Gastrocnemius medialis (tissue), 4 donors: ENCODE measurements around the gene CARMIL1. TPM values are rescaled to one million over a fixed set of nuclear protein-coding genes. Genes with fewer than 3 reads are reported as not detected.
"Not testable (repeated sequence)": the region's sequence is repeated elsewhere in the genome, so short reads cannot be mapped to it uniquely, and the experiment has no call there.

Experiments
- ATAC-seq, 2 donors: fragments of 150-250 bp; one replicate each; pipeline ENCODE4 v1.9.1; 2016
- DNase-seq, 2 donors: peaks; one replicate each; pipeline ENCODE4 v3.0.0-alpha.2; 2019
- H3K27ac ChIP-seq, 4 donors: fragments of 200-600 bp; sonication (generic); 1 replicate in 1 of 4; 2 replicates in 3 of 4; pipeline ENCODE4 v1.5.1; 2016 to 2018; ENCODE audit warnings: mild to moderate bottlenecking in 2 of 4, moderate library complexity in 1 of 4
- H3K27me3 ChIP-seq, 3 donors: fragments of 200-600 bp; sonication (generic) in 2 of 3; 1 replicate in 1 of 3; 2 replicates in 2 of 3; pipeline versions ENCODE4 v1.5.1 to v1.6.0; 2016 to 2019; ENCODE audit warnings: mild to moderate bottlenecking in 1 of 3, moderate library complexity in 1 of 3
- H3K36me3 ChIP-seq, 2 donors: fragments of 200-600 bp; sonication (generic) in 1 of 2; one replicate each; pipeline ENCODE4 v1.5.1; 2017 to 2018
- H3K4me1 ChIP-seq, 2 donors: fragments of 200-600 bp; sonication (generic) in 1 of 2; one replicate each; pipeline ENCODE4 v1.5.1; 2016 to 2017; ENCODE audit warnings: mild to moderate bottlenecking in 2 of 2
- H3K4me3 ChIP-seq, 4 donors: fragments of 200-600 bp; sonication (generic) in 3 of 4; 1 replicate in 1 of 4; 2 replicates in 3 of 4; pipeline ENCODE4 v1.5.1; 2016 to 2019; ENCODE audit warnings: mild to moderate bottlenecking in 2 of 4
- H3K9me3 ChIP-seq, 3 donors: fragments of 200-600 bp; sonication (generic) in 2 of 3; 1 replicate in 1 of 3; 2 replicates in 2 of 3; pipeline ENCODE4 v1.5.1; 2016 to 2019
- POLR2A ChIP-seq, 2 donors: fragments of 450-650 bp; IDR thresholded peaks; one replicate each; pipeline ENCODE4 v1.6.1; 2017; ENCODE audit warnings: antibody characterized with exemption in 2 of 2, mild to moderate bottlenecking in 2 of 2, moderate library complexity in 2 of 2
- in situ Hi-C, 4 donors: fragments of 200-750 bp; cut with MboI; loops; one replicate each; pipeline versions ENCODE4 v1.15.0 to v1.8.0; 2017; ENCODE audit warnings: low sequenced_read_pairs in 4 of 4
- intact Hi-C: fragments of 100-400 bp; cut with DNase I; formaldehyde crosslinking; loops from one replicate; pipeline ENCODE4 v1.15.1; 2023; ENCODE audit warnings: low total_unique reads
- total RNA-seq, 4 donors: library from RNA; depleted of rRNA; stranded (reverse); fragments of >200 nt; gene quantifications; one replicate each; pipeline versions ENCODE4 v1.1.0 to v1.2.3, GENCODE V29; 2016
- TF ChIP-seq, protein P1 (sequence below), 5 experiments: fragments of 450-650 bp in 3 of 5; fragments of 200-600 bp in 2 of 5; sonication (generic) in 2 of 5; IDR thresholded peaks in 4 of 5; conservative IDR thresholded peaks in 1 of 5; 1 replicate in 4 of 5; 2 replicates in 1 of 5; pipeline ENCODE4 v1.5.1; 2016 to 2019; ENCODE audit warnings: antibody characterized with exemption in 5 of 5, mild to moderate bottlenecking in 3 of 5, moderate library complexity in 3 of 5

The CARMIL1 gene
- total RNA-seq, 4 donors from 2014 or later = 0.87 to 2.1 (median 1.7) TPM

DNA sequence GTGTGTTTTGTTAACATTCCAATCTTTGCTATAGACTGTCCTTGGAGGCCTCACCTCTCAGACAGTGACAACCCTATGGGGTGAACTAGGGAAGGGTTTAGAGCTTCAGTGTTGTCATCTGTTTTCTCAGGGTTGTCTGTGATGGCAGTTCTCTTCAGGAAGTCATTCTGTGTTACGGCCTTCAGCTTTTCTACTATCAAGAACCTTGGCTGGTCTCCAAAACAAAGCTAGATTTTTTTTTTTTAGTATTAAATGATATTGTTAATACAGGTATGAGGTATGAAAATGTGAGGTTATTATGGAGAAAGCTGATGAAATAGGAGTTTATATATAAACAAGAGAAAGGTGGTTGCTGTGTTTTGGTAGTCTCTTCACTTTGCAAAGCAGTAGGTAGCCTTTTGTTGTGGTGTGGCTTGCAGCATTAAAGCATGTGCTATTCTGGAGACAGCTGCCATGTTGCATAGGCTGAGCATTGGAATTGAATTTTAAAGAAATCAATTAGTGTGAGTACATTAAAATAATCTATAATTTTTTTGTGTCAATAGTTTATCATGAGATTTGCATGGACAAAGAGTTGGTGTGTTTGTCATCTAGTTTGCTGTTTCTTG, 162.6 kb downstream of the CARMIL1 start:
- intact Hi-C loops (no loop called here), in situ Hi-C loops (no loop called here)
- peaks cover 0 to 3% (median 0%) of the 10 kb centered on the region in 3 donors for H3K9me3 ChIP-seq
- TF ChIP-seq, protein P1, sequence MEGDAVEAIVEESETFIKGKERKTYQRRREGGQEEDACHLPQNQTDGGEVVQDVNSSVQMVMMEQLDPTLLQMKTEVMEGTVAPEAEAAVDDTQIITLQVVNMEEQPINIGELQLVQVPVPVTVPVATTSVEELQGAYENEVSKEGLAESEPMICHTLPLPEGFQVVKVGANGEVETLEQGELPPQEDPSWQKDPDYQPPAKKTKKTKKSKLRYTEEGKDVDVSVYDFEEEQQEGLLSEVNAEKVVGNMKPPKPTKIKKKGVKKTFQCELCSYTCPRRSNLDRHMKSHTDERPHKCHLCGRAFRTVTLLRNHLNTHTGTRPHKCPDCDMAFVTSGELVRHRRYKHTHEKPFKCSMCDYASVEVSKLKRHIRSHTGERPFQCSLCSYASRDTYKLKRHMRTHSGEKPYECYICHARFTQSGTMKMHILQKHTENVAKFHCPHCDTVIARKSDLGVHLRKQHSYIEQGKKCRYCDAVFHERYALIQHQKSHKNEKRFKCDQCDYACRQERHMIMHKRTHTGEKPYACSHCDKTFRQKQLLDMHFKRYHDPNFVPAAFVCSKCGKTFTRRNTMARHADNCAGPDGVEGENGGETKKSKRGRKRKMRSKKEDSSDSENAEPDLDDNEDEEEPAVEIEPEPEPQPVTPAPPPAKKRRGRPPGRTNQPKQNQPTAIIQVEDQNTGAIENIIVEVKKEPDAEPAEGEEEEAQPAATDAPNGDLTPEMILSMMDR (IDR thresholded peaks at IDR 0.05 in 4 of 5, conservative IDR thresholded peaks at IDR 0.05 in 1 of 5) = no peak
- TF ChIP-seq POLR2A (IDR thresholded peaks at IDR 0.05) = no peak
- no peaks in the 10 kb centered on the region for H3K4me1 ChIP-seq
- no peaks in the 10 kb centered on the region for H3K36me3 ChIP-seq
- H3K4me3 ChIP-seq = no peak overlapping the region
- H3K27me3 ChIP-seq = no peaks in the 10 kb centered on the region
- ATAC-seq = no peak
- DNase-seq = no peak
- H3K27ac ChIP-seq = no peak overlapping the region

DNA sequence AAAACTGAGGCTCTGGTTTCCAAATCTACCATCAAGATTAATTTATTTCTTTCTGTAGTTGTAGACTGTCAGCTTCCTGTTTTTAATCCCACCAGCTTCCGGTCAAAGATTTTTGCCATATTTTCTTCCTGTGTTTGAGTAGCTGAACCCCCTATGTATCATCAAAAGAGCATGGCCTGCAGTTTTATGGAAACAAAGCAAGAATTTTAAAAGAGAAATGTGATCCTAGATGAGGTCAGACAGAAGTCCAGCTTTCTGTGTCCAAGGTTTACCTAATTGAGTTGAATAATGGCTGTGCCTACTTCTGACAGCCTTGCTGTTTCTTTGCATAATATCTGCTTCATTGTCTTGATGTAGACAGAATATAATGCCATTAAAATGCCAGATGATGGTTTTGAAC, 163.7 kb downstream of the CARMIL1 start:
- H3K4me1 ChIP-seq = no peaks in the 10 kb centered on the region
- TF ChIP-seq, protein P1 (IDR thresholded peaks at IDR 0.05 in 4 of 5, conservative IDR thresholded peaks at IDR 0.05 in 1 of 5) = no peak
- no peak for TF ChIP-seq POLR2A (IDR thresholded peaks at IDR 0.05)

DNA sequence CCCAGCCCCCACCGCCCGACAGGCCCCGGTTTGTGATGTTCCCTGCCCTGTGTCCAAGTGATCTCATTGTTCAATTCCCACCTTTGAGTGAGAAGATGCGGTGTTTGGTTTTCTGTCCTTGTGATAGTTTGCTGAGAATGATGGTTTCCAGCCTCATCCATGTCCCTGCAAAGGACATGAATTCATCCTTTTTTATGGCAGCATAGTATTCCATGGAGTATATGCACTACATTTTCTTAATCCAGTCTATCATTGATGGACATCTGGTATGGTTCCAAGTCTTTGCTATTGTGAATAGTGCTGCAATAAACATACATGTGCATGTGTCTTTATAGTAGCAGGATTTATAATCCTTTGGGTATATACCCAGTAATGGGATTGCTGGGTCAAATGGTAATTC, 165.3 kb downstream of the CARMIL1 start:
- H3K4me1 ChIP-seq, H3K9me3 ChIP-seq, intact Hi-C loops, H3K27ac ChIP-seq, ATAC-seq, H3K4me3 ChIP-seq, H3K27me3 ChIP-seq, in situ Hi-C loops, H3K36me3 ChIP-seq, DNase-seq: not testable (repeated sequence)

More for the DNA sequence above, 163.7 kb downstream of the CARMIL1 start:
- Histone ChIP-seq H3K4me3 (no peak overlapping the region), H3K36me3 (no peaks in the 10 kb centered on the region), H3K27ac (no peak overlapping the region), H3K9me3 (peaks cover 0 to 3% (median 0%) of the 10 kb centered on the region in 3 donors), H3K27me3 (no peaks in the 10 kb centered on the region)
- DNase-seq (no peak), ATAC-seq (no peak)
- in situ Hi-C loops (no loop called here), intact Hi-C loops (no loop called here)

DNA sequence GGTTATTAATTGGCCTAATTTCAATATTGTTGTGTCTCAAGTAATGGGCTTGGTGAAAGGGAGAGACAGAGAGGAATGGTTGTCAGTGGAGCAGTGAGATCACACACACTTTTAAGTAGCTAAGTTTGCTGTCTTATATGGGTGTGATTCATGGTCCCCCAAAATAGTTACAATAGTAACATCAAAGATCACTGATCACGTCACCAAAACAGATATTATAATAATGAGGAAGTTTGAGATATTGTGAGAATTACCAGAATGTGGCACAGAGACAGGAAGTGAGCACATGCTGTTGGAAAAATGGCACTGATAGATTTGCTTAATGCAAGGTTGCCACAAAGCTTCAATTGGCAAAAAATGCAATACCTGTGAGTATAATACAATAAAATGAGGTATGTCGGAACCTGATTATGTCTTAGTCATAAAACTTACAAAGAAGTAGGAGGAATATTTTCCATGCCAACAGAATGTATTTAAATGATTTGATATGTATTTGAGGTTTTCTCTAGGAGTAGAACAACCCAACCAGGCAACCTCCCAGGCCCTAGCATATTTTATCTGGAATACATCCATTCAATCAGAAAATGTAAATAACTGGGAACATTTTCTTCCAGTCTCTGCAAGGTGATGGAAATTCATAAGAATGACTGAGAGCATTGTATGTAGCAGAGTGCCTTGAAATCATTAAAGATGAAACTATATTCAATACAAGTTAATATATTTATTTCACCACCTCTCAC, 167.8 kb downstream of the CARMIL1 start:
- Histone ChIP-seq H3K27me3 (no peaks in the 10 kb centered on the region), H3K9me3 (peaks cover 0 to 3% (median 0%) of the 10 kb centered on the region in 3 donors), H3K36me3 (no peaks in the 10 kb centered on the region), H3K4me3 (no peak overlapping the region), H3K4me1 (no peaks in the 10 kb centered on the region), H3K27ac (no peak overlapping the region)
- DNase-seq = no peak
- intact Hi-C loops = no loop called here
- in situ Hi-C loops = no loop called here
- no peak for ATAC-seq
- no peak for TF ChIP-seq POLR2A (IDR thresholded peaks at IDR 0.05)
- TF ChIP-seq, protein P1 (IDR thresholded peaks at IDR 0.05 in 4 of 5, conservative IDR thresholded peaks at IDR 0.05 in 1 of 5) = no peak

DNA sequence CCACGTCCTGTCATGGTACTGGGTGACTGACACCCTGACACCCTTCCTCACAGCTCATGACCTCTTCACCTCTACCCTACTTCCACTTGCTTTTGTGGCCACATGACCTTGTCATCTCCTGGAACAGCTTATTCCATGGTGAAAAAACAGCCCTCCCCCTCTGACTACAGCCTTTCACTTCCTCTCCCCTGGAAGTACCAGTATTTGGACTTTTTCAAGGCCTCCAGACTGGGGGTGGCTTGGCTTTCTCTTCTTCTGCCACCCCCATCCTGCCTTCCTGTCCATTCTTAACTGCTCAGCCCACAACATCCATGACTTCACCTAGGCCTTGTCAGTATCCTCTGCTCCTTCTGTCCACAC, 168.4 kb downstream of the CARMIL1 start:
- H3K9me3 ChIP-seq = peaks cover 0 to 3% (median 0%) of the 10 kb centered on the region in 3 donors
- no peak for DNase-seq
- H3K4me1 ChIP-seq = no peaks in the 10 kb centered on the region
- H3K36me3 ChIP-seq = no peaks in the 10 kb centered on the region
- in situ Hi-C loops = no loop called here
- intact Hi-C loops = no loop called here
- no peak for ATAC-seq
- no peak overlapping the region for H3K4me3 ChIP-seq
- H3K27me3 ChIP-seq = no peaks in the 10 kb centered on the region
- no peak overlapping the region for H3K27ac ChIP-seq
- TF ChIP-seq POLR2A (IDR thresholded peaks at IDR 0.05) = no peak
- TF ChIP-seq, protein P1 (IDR thresholded peaks at IDR 0.05 in 4 of 5, conservative IDR thresholded peaks at IDR 0.05 in 1 of 5) = no peak
